Measurements from ENCODE around the gene MRPS21.

MRPS21 gene

DNA sequence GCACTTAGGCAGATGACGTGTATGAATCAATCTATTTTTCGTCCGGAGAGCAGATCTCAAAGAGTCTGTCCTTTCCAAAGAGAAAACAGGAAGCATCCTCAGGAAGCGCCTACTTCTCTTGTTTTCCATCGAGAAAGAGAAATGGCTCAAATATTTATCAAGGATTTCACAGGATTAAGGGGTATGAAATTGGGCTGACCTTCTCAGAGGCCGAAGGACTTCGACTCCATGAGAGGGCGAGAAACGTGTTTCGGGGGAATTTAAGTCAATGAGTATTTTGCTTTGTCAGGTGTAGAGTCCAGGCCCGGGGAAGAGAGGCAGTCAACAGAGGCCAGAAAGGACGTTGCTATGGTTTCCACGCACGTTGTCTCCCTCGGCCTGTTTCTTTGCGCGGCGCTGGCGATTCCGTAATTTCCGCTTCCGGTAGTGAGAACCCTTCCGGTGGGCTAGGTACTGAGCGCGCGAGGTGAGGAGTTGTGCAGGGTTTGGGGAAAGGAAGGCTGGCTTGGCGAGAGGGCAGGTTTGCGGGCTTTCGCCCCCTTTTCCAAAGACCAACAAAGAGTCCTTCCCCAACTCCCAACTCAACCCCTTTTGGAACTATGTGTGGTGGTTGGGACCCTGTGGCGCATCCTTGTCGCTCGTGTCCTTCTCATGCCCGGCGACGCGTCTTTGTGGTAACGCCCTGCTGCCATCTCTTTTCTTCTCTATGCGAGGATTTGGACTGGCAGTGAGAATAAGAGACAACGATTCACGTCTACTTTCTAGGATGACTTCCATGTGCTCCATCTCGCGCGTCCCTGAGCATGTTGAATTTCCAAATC, at the start of gene MRPS21:
TSS of gene MRPS21 (plus strand) at position 429 of the 821 bp plus-strand sequence. CDS start 506 bp downstream, outside the sequence.
- peak; percentile 98 for DNase-seq

GRCh38 chr1:150249936-150250335, 43.7 kb upstream of the MRPS21 start:
- no peak for DNase-seq

DNA sequence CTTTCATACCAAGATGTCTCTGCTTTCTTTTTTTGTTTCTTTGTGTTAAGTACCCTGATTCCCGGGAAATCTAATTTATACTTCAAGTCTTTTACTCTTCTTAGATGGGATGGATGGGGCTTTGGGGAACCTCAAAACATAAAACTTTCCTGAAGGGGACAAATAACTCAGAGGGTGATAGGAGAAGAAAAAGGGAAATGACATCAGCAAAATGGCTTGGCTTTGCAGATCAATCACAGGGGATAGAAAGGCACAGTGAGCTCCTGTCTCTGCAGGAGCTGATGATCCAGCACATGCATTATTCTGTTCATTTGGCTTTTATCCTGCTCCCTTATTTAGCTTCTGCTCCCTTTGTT, 37.5 kb upstream of the MRPS21 start:
- no peak for DNase-seq

- DNase-seq: no peak
These were observed 36.9 kb upstream of the MRPS21 start for GRCh38 chr1:150256554-150257341.

DNA sequence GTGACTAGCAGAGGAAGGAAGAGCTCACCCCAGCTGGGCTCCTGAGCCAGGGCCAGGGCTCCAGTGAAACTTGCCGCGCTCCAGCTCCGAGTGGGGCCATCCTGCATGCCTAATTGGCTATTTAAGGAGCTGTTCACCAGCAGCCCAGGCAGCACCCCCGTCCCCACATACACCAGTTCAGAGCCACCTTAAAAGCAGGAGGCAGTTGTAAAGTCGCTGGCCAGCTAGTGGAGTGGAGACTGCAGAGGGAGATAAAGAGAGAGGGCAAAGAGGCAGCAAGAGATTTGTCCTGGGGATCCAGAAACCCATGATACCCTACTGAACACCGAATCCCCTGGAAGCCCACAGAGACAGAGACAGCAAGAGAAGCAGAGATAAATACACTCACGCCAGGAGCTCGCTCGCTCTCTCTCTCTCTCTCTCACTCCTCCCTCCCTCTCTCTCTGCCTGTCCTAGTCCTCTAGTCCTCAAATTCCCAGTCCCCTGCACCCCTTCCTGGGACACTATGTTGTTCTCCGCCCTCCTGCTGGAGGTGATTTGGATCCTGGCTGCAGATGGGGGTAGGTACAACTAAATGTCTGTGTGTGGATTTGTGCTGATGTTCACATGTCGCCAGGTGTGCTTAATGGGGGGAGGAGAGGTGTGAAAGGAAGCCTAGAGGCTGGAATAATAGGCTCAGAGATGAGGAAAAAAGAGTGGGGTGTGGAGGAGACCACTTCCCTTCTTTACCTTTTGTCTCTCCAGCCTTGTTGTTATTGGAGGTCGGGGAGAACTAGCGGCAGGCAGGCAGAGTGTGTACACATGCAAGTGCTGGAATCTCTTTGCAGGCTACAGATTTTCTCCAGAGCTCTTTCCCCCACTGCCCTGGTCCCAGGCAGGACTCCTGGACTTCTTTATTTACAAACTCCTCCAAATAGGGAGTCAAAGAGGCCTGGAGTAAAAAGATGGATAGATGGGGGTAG, 35.8 kb upstream of the MRPS21 start, which contains the start of gene CA14:
TSS of gene CA14 (plus strand) at position 151 of the 962 bp plus-strand sequence. CDS start at position 506, 355 bp downstream.
- DNase-seq: peak; percentile 25

DNA sequence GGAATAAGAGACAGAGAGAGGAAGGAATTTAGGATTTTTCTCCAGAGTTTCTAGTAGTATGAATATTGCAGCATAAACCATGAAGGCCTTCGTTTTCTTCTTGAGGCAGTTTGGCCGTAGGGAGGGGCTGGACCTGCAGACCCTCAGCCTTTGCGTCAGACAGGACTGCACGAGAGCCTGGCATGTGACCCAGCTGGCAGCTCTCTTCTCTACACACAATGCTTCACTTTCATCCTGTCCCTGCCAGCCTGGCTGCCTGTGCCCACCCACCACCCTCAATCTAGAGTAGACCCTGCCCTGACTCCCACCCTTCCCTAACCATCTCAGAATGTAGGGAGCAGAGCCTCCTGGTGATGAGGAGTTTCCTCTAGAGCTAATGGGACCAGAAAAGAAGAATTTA, 34.4 kb upstream of the MRPS21 start:
- DNase-seq: no peak

DNA sequence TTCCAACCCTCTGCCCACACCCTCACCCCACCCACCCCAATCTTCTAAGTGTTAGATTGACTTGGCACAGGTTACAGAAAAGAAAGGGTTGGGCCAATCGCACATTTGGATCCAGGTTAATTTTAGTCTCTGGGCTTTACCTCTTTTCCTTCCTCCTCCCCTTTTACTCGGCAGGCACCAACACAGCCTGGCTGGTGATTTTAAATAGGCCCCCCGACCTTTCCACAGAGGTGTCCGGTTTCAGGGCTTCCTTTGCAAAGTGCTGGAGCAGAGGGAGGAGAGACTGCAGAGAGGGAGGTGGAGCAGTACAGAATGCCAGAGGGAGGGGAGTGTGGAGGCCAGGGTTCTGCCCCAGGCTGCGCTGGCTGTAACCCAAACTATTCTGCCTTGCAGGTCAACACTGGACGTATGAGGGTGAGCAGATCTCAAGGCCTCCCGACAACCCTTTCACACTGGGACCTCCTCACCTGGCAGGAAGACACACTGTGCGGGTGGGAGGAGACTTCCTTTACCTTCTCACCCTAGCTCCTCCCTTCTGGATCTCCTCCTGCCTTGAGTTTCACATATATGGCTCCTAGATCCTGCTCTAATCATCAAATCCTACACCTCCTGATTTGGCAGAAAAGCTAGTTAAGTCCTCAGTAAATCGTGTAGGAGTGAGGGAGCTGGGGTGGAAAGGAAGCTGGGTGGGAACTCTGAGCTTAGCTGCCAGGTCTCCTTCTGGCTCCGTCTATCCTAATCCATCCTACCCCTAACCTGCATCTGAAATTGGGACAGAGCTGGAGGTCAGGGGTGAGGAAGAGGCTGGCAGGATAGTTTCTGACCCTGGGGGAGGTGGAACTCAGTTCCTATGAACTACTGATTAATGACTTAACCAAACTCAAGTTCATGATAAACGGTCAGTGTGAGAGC, 33.6 kb upstream of the MRPS21 start:
- peak; percentile 28 for DNase-seq

- no peak for DNase-seq
These were observed 32.3 kb upstream of the MRPS21 start for GRCh38 chr1:150261367-150261766.

GRCh38 chr1:150262388-150263320, 31.0 kb upstream of the MRPS21 start:
- peak; percentile 21 for DNase-seq

DNA sequence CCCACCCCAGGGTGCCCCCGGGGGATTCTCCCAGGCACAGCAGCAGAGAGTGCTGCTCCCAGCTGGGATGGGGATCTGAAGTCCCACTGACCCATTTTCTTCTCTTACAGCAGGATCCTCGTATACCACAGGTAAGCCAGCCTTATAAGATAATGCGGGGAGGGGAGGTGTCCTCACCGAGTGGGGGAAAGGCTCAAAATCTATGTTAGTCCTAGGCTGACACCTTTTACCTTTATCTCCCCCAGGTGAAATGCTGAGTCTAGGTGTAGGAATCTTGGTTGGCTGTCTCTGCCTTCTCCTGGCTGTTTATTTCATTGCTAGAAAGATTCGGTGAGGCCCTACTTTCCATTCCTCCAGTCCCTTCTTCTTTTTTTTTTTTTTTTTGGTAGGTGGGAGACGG, 30.1 kb upstream of the MRPS21 start:
- no peak for DNase-seq

GRCh38 chr1:150267896-150268295, 25.8 kb upstream of the MRPS21 start:
- DNase-seq: no peak

DNA sequence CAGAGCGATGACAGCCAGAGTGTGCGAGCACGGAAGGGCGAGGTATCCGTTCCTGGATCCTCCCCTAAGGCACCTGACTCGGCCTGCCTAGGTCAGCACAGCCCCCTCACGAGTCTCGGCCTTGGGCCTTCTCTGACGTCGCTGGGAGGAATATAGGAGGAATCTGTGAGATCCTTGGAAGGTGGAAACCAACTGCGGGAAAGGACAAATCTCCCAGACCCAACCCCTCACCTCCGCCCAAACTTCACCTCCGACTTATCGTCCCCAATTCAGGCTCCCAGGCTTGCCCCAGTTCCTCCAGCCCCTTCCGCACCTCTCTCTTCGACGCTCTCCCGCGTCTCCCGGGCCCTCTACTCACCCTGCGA, 25.3 kb upstream of the MRPS21 start:
- DNase-seq: peak; percentile 57

GRCh38 chr1:150268705-150269403, 24.8 kb upstream of the MRPS21 start, which contains the start of gene APH1A:
Gene APH1A (minus strand): TSS chr1:150269016. CDS start chr1:150268810, 206 bp downstream.
- DNase-seq: peak; percentile 98

DNA sequence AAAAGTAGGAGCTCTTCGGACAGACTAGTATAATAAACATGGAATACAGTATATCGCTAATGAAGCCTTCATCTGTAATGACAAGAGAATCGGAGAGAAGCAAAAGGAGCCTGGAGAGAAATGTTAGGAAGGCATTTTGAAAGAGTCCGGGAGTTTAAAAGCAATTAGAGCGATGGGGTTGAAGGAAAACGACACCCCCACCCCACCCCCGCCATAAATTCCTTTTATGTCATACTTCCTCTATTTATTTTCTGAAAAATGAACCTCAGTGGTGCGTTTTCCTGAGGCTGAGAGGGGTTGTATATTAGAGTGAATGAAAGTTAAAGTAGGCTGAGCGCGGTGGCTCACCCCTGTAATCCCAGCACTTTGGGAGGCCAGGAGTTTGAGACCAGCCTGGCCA, 24.2 kb upstream of the MRPS21 start:
- DNase-seq: no peak

DNA sequence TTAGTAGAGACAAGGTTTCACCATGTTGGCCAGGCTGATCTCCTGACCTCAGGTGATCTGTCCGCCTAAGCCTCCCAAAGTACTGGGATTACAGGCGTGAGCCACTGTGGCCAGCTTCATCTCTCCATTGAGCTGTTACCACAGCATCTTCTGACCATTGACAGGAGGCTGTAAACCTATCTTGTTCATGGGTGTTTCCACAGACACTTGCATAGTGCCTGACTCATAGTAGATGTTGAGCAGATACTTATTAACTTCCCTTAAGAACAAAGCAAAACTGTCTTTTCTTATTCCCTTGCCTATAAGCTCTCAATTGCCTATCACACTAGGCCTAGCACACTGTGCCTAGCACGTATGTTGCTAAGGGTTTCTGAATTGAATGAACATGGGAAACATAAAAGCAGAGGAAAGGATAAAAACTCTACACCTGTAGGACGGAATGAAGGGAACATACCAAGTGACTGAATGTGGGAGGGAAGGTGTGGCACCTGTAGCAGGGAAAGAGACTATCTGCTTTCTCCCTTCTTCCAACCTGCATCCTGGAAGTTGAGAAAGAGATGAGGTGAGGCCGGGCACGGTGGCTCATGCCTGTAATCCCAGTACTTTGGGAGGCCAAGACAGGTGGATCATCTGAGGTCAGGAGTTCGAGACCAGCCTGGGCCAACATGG, 22.2 kb upstream of the MRPS21 start:
- DNase-seq: no peak

DNA sequence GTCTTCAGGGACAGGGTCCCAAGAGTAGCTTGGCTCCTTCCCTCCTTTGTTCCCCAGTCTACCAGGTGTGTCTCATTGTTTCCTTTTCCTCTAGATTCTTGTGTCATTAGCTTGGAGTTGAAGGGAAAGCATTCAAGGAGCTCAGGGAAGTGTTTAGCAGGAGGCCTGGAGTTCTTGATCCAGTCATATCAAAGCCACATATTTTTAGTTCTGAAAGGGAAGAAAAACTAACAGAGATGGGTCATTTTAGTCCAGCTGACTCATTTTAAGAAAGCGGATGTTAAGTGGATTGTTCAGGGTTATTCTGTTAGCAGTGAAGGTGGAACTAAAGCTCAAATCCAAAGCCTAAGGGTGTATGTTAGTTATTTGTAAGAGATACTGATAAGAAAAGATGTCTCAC, 20.4 kb upstream of the MRPS21 start:
- DNase-seq: no peak

DNA sequence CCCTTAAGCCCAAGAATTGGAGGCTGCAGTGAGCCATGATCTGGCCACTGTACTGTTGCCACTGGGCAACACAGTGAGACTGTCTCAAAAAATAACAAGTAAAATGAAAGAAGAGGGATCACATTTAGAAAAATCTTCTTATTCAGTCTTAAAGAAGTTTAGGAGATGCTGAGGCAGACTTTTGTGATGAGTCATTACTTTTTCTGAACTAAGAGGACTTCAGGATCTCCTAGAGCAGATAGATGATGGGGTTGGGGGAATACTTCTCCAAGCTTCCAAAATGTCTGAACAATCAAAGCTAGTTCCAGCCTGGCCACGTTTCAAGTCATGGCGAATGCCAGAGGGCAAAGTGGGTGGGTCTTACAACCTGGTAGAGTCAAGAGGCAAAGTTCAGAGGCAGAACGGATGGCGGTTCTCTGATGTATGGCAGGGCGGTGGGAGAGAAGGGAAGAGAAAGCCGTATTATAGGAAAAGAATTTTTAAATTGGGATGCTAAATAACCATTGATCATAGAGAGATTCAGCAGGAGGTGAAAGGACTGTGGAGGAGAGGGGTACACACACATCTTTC, 13.4 kb upstream of the MRPS21 start:
- DNase-seq: no peak

- DNase-seq: peak; percentile 82
These were observed 12.4 kb upstream of the MRPS21 start for GRCh38 chr1:150281221-150281757.
